PC-3 (cell line): ENCODE data around the gene SLC6A18. TPM values are rescaled to one million over a fixed set of nuclear protein-coding genes. Genes with fewer than 3 reads are reported as not detected.

ENCODE experiments used
- ATAC-seq: fragments of 200-7000 bp; cut with Tn5 transposase; 2 replicates; pipeline ENCODE4 v1.9.1; 2020; ENCODE audit warnings: mild to moderate bottlenecking, moderate library complexity
- BruUV-seq: library from RNA; stranded (reverse); fragments of 400-500 nt; replicated peaks from 2 replicates; lab custom pipeline; 2021; lab: Mats Ljungman, UMichigan
- CTCF ChIA-PET: fragments of 300-600 bp; sonication (Branson Sonifier 250); formaldehyde crosslinking; loops from one replicate; lab custom pipeline; 2022; ENCODE audit warnings: antibody characterized with exemption; lab: Charles Lee
- POLR2A ChIA-PET: fragments of 300-600 bp; sonication (Branson Sonifier 250); formaldehyde crosslinking; loops from one replicate; lab custom pipeline; 2022; ENCODE audit warnings: antibody characterized with exemption; ENCODE audit not compliant: unreplicated experiment; lab: Charles Lee
- DNase-seq: peaks from one replicate; pipeline ENCODE4 v3.0.0-alpha.2; 2015
- H2AFZ ChIP-seq: fragments of 300-600 bp; sonication (generic); 2 replicates; pipeline ENCODE4 v1.6.0; 2016; ENCODE audit warnings: antibody characterized with exemption, low read length
- H3F3A ChIP-seq: fragments of 300-600 bp; sonication (generic); one replicate; pipeline ENCODE4 v1.6.0; 2017; ENCODE audit warnings: antibody characterized with exemption, low read length, control low read depth, mild to moderate bottlenecking; ENCODE audit not compliant: unreplicated experiment
- H3K27ac ChIP-seq: fragments of 300-600 bp; sonication (generic); 2 replicates; pipeline ENCODE4 v1.5.1; 2016; ENCODE audit warnings: mild to moderate bottlenecking, low read length
- H3K27me3 ChIP-seq: fragments of 300-600 bp; sonication (generic); 2 replicates; pipeline ENCODE4 v1.6.1; 2016; ENCODE audit warnings: low read length, mixed read lengths
- H3K36me3 ChIP-seq: fragments of 300-600 bp; sonication (generic); 2 replicates; pipeline ENCODE4 v1.6.1; 2016; ENCODE audit warnings: low read depth, mixed run types, low read length, mixed read lengths
- H3K4me1 ChIP-seq: fragments of 300-600 bp; sonication (generic); 2 replicates; pipeline ENCODE4 v1.5.1; 2016; ENCODE audit warnings: low read length; ENCODE audit not compliant: insufficient read depth
- H3K4me2 ChIP-seq: fragments of 300-600 bp; sonication (generic); 2 replicates; pipeline ENCODE4 v1.6.0; 2016; ENCODE audit warnings: low read length
- H3K4me3 ChIP-seq: fragments of 300-600 bp; sonication (generic); 2 replicates; pipeline ENCODE4 v1.5.1; 2016; ENCODE audit warnings: mild to moderate bottlenecking, low read length, mixed read lengths
- H3K79me2 ChIP-seq: fragments of 300-600 bp; sonication (generic); 2 replicates; pipeline ENCODE4 v1.6.1; 2017; ENCODE audit warnings: low read length, mixed read lengths
- H3K9ac ChIP-seq: fragments of 300-600 bp; sonication (generic); 2 replicates; pipeline ENCODE4 v1.6.0; 2016; ENCODE audit warnings: mild to moderate bottlenecking, low read length
- H3K9me2 ChIP-seq: fragments of 300-600 bp; sonication (generic); replicated peaks from 2 replicates; pipeline ENCODE4 v1.6.1; 2016; ENCODE audit warnings: mixed run types, low read length, mixed read lengths
- H3K9me3 ChIP-seq: fragments of 300-600 bp; sonication (generic); 2 replicates; pipeline ENCODE4 v1.6.1; 2016; ENCODE audit warnings: low read length, mixed read lengths
- H4K20me1 ChIP-seq: fragments of 300-600 bp; sonication (generic); 2 replicates; pipeline ENCODE4 v1.6.1; 2016; ENCODE audit warnings: low read length, mixed read lengths
- EZH2 ChIP-seq: fragments of 300-600 bp; sonication (generic); IDR thresholded peaks from one replicate; pipeline ENCODE4 v1.6.1; 2017; ENCODE audit warnings: antibody characterized with exemption, mild to moderate bottlenecking, low read length; ENCODE audit not compliant: unreplicated experiment
- EZH2phosphoT487 ChIP-seq: fragments of 300-600 bp; sonication (generic); IDR thresholded peaks from 2 replicates; pipeline ENCODE4 v1.6.1; 2018; ENCODE audit warnings: mild to moderate bottlenecking, antibody characterized with exemption, low read length, borderline replicate concordance
- intact Hi-C: fragments of 100-400 bp; cut with micrococcal nuclease; formaldehyde crosslinking; loops from 2 replicates; pipeline ENCODE4 v1.9.0; 2023
- total RNA-seq: library from RNA; depleted of rRNA; stranded (reverse); fragments of >200 nt; gene quantifications from 2 replicates; pipeline ENCODE4 v1.2.3, GENCODE V29; 2014
- TF ChIP-seq, protein P1 (sequence below): fragments of 300-600 bp; sonication (generic); conservative IDR thresholded peaks from 2 replicates; pipeline ENCODE4 v1.5.1; 2017; ENCODE audit warnings: antibody characterized with exemption, low read depth, mild to moderate bottlenecking, low read length

Gene SLC6A18
- total RNA-seq, 1 experiment from 2014 or later, result not detected

- POLR2A ChIA-PET, result no interaction called here
- no peak for ATAC-seq
Measured at GRCh38 chr5:1277331-1277730, 52.1 kb downstream of the SLC6A18 start.

DNA sequence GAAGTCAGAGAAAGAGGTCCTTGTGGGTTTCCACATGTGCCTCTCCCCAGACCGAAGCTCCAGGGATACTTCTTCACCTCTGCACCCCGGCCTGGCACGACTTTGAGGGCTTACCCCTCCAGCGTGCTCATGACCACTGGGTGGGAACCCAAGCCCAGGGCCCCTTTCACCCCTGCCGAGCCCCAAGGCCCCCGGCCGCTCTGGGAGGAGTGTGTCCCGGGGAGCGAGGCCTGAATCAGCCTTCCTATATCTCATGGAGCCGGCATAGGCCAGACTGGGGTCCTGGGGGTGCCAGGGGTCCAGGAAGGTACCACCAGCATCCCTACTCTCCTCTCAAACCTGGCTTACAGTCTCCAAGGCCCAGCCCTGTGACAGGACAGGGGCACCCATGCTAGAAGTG lies 52.6 kb downstream of the SLC6A18 start:
- POLR2A ChIA-PET, result no interaction called here
- no peaks in the 10 kb centered on the region for H3K9me2 ChIP-seq
- no peaks in the 10 kb centered on the region for H3K79me2 ChIP-seq
- H3K27me3 ChIP-seq, result no peaks in the 10 kb centered on the region
- no peak overlapping the region for H3K9ac ChIP-seq
- no peaks in the 10 kb centered on the region for H3F3A ChIP-seq
- no peaks in the 10 kb centered on the region for H3K36me3 ChIP-seq
- no peaks in the 10 kb centered on the region for H3K9me3 ChIP-seq
- H3K4me2 ChIP-seq, result no peak overlapping the region
- H3K27ac ChIP-seq, result no peak overlapping the region
- intact Hi-C loops, result no loop called here
- no peak overlapping the region for H3K4me3 ChIP-seq
- no peaks in the 10 kb centered on the region for H3K4me1 ChIP-seq
- CTCF ChIA-PET, result no interaction called here
- BruUV-seq, result no TSS peak
- TF ChIP-seq EZH2 (no peak), EZH2phosphoT487 (no peak)
- TF ChIP-seq, protein P1, sequence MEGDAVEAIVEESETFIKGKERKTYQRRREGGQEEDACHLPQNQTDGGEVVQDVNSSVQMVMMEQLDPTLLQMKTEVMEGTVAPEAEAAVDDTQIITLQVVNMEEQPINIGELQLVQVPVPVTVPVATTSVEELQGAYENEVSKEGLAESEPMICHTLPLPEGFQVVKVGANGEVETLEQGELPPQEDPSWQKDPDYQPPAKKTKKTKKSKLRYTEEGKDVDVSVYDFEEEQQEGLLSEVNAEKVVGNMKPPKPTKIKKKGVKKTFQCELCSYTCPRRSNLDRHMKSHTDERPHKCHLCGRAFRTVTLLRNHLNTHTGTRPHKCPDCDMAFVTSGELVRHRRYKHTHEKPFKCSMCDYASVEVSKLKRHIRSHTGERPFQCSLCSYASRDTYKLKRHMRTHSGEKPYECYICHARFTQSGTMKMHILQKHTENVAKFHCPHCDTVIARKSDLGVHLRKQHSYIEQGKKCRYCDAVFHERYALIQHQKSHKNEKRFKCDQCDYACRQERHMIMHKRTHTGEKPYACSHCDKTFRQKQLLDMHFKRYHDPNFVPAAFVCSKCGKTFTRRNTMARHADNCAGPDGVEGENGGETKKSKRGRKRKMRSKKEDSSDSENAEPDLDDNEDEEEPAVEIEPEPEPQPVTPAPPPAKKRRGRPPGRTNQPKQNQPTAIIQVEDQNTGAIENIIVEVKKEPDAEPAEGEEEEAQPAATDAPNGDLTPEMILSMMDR, result no peak
- DNase-seq (no peak), ATAC-seq (no peak)
- H2AFZ ChIP-seq, result no peak overlapping the region
- no peaks in the 10 kb centered on the region for H4K20me1 ChIP-seq

More at GRCh38 chr5:1277331-1277730, 52.1 kb downstream of the SLC6A18 start:
- no peak overlapping the region for H3K4me3 ChIP-seq
- no TSS peak for BruUV-seq
- no peaks in the 10 kb centered on the region for H3K9me3 ChIP-seq
- H3K9me2 ChIP-seq, result no peaks in the 10 kb centered on the region
- CTCF ChIA-PET, result no interaction called here
- H3K27me3 ChIP-seq, result no peaks in the 10 kb centered on the region
- DNase-seq, result no peak
- H3F3A ChIP-seq, result no peaks in the 10 kb centered on the region
- H4K20me1 ChIP-seq, result no peaks in the 10 kb centered on the region
- H3K4me2 ChIP-seq, result no peak overlapping the region
- TF ChIP-seq EZH2 (no peak), EZH2phosphoT487 (no peak)
- TF ChIP-seq, protein P1, result no peak
- no peaks in the 10 kb centered on the region for H3K36me3 ChIP-seq
- no peak overlapping the region for H3K27ac ChIP-seq
- H3K4me1 ChIP-seq, result no peaks in the 10 kb centered on the region
- no peak overlapping the region for H3K9ac ChIP-seq
- no peak overlapping the region for H2AFZ ChIP-seq
- H3K79me2 ChIP-seq, result no peaks in the 10 kb centered on the region
- intact Hi-C loops, result no loop called here

GRCh38 chr5:1278216-1278615 lies 53.0 kb downstream of the SLC6A18 start:
- Histone ChIP-seq H3K36me3 (no peaks in the 10 kb centered on the region), H3K27me3 (no peaks in the 10 kb centered on the region), H3K27ac (no peak overlapping the region), H3K4me2 (no peak overlapping the region), H3K9ac (no peak overlapping the region), H3K79me2 (no peaks in the 10 kb centered on the region), H3K9me3 (no peaks in the 10 kb centered on the region), H3K9me2 (no peaks in the 10 kb centered on the region), H4K20me1 (no peaks in the 10 kb centered on the region), H2AFZ (no peak overlapping the region), H3F3A (no peaks in the 10 kb centered on the region), H3K4me3 (no peak overlapping the region), H3K4me1 (no peaks in the 10 kb centered on the region)
- no TSS peak for BruUV-seq
- ChIA-PET CTCF (no interaction called here), POLR2A (no interaction called here)
- no peak for DNase-seq
- no peak for ATAC-seq
- intact Hi-C loops, result no loop called here
- TF ChIP-seq, protein P1, result no peak
- no peak for TF ChIP-seq EZH2phosphoT487
- no peak for TF ChIP-seq EZH2
